ENCODE results near the gene NES.

The NES gene

DNA sequence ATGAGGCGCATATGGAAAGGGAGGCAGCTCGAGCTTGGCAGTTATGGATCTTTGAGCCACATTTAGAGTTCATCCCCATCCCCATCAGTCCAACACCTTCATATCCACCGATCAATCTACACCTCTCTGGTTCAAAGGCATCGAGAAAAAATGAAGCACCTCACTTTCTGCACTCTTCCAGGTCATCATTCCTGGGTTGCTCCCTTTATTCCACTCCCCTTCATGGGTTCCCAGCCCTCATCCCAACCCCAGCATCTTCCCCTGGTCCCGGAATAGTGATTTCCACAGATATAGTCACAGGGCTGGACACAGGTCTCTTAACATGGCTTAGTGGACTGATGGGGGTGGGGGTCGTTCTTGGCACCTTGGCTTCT is 57.6 kb downstream of the NES start:
- DNase-seq (ENCODE audit: low read depth in 2 of 2): no peak

DNA sequence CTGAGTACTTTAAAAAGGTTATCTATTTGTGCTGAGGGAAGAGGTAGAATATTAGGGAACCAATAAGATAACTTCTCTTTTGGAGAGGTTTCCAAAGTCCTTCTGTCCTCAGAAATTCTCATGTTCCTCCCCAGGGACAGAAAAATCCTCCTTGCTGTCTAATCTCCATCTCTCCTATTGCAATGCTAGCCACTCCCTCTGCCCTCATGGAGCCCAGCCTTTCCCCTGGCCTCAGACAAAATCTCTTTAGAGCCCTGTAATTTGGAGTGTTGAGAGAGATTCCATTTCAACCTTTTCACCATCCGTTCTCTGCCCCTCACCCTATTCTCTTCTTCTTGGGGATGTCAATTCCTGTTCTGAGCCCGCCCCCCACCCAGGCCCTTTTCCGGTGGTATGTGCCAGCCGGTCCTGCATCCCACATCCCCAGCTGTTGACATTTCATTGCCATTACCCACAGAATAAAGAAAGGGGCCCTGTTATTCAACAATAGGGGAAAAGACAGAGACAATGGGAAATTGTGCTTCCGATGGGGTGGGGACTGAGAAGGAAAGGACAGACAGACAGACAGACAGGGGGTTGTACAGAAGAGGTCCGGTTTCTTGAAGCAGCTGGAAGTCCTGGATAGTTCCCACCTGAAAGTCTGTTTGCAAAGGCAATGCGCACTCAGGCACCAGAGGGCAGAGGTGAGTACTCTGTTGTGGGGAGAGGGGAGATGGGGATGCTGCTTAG is 58.2 kb downstream of the NES start, which contains the start of gene HAPLN2:
Gene HAPLN2, plus strand, starts transcription at position 563 of the 729 bp plus-strand sequence. CDS start 4,076 bp downstream, outside the sequence.
- no peak for DNase-seq (ENCODE audit: low read depth in 2 of 2)

Measured in stimulated activated CD8-positive, alpha-beta memory T cell treated with anti-CD3 and anti-CD28 coated beads, Interleukin-2, amount 100 ng/mL, for 1 hour (primary cell).